Spleen (tissue), 7 donors: ENCODE data around the gene ADAMTS17.

Experiments
- CTCF ChIP-seq, 11 experiments: fragments of 200-600 bp in 7 of 11; fragments of 450-650 bp in 4 of 11; sonication (generic) in 4 of 11; IDR thresholded peaks in 8 of 11; conservative IDR thresholded peaks in 3 of 11; 1 replicate in 7 of 11; 2 replicates in 4 of 11; pipeline versions ENCODE4 v1.4.0 to v1.8.0; 2016 to 2021; ENCODE audit warnings: antibody characterized with exemption in 11 of 11, inconsistent platforms in 4 of 11, mild to moderate bottlenecking in 1 of 11
- POLR2A ChIP-seq, 3 donors: fragments of 450-650 bp; IDR thresholded peaks; one replicate each; pipeline ENCODE4 v1.5.1; 2017; ENCODE audit warnings: antibody characterized with exemption in 3 of 3, mild to moderate bottlenecking in 1 of 3
- POLR2AphosphoS5 ChIP-seq, 3 donors: sonication (generic); formaldehyde crosslinking; IDR thresholded peaks; one replicate each; pipeline ENCODE4 v1.5.1; 2017; ENCODE audit warnings: antibody characterized with exemption in 3 of 3
- donor health status: DM: no; HTN: no; CAD: no; lungs with moderate emphysema.
- donor health status: DM: no; HTN: no; CAD: no.
- donor health status: DM: no; HTN: no; CAD: no.

- TF ChIP-seq POLR2AphosphoS5 (IDR thresholded peaks at IDR 0.05) (no peak), CTCF (IDR thresholded peaks at IDR 0.05 in 8 of 11, conservative IDR thresholded peaks at IDR 0.05 in 3 of 11) (no peak), POLR2A (IDR thresholded peaks at IDR 0.05) (no peak)
Observed at GRCh38 chr15:100174904-100175275, 166.9 kb downstream of the ADAMTS17 start.
